ENCODE results near the gene APLNR.

DNA sequence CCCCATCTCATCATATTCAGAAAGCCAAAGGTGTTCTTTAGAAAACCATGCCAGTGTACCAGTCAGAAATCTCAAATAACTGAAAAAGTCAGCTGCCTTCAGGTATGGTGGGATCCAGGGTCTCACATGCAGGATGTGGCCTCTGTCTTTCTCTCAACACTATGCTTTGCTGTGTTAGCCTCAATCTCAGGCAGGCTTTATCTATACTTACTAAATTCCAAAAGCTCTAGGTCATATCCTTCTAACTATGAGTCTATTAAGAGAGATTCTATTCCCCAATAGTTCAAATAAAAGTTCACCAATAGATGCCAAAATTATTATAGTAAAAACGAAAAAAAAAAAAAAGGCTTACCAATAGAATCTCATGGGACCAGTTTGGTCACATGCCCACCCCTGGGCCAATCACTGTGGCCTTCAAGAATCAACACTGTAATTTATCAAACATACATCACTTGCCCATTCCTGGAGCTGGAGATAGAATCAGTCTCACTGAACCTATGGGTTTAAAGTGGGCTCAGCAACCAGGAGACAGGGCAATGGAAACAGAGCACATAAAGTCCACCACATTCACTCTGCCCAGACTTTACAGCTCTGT, 38.0 kb upstream of the APLNR start:
- no peak for TF ChIP-seq EZH2 (IDR thresholded peaks at IDR 0.05; ENCODE audit: insufficient read depth, poor library complexity, severe bottlenecking)
- no peak for TF ChIP-seq EZH2phosphoT487 (IDR thresholded peaks at IDR 0.05; ENCODE audit: insufficient read depth, low read depth)
